ENCODE results near the gene TENM3. TPM values are rescaled to one million over a fixed set of nuclear protein-coding genes. Genes with fewer than 3 reads are reported as not detected.

Gene TENM3
- total and polyA plus RNA-seq, 10 of the 15 experiments (the other 5 are each of a cell fraction or from before 2014, with no cell fraction given): 0.01 to 1.7 (median 0.08) TPM; not detected in 2

DNA sequence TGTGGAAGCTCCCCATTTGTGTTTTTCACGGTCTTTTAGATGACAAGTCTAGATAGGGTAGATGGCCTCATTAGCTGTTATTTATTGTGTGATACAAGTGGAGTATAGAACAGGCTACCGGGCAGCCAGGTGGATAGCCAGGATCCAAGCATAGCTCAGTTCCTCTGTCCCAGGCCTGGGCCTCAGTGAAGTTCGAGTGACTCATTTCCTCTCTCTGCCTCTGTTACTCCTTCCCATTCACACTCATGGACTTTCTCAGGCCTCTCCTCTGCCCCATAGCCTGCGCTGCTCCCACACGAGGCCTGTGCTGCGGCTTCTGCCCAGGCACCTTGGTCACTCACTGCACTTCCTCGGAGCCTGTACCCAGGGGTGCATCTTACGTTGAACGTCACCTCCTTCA, 54.5 kb downstream of the TENM3 start:
- CTCF ChIA-PET: no interaction called here
- FAIRE-seq (no peak), ATAC-seq (no peak)

More for the DNA sequence above, 54.5 kb downstream of the TENM3 start:
- ChIA-PET POLR2A (no interaction called here), SMC1A (ENCODE audit: uncharacterized antibody, unreplicated experiment) (no interaction called here), RAD21 (ENCODE audit: unreplicated experiment) (no interaction called here)
- TF ChIP-seq RAD51 (IDR thresholded peaks at IDR 0.05): no peak
- no peak for TF ChIP-seq PAX5 (IDR thresholded peaks at IDR 0.05; ENCODE audit: borderline replicate concordance, low read depth, low read length)
- TF ChIP-seq IKZF1 (conservative IDR thresholded peaks at IDR 0.05): no peak
- TF ChIP-seq MEF2A (IDR thresholded peaks at IDR 0.05; ENCODE audit: insufficient read depth, low read depth, low read length): no peak
- no peak for TF ChIP-seq NFYA (IDR thresholded peaks at IDR 0.05; ENCODE audit: borderline replicate concordance, low read depth, low read length)
- no peak for TF ChIP-seq SUPT20H (IDR thresholded peaks at IDR 0.05; ENCODE audit: borderline replicate concordance, control insufficient read depth, low read depth, low read length)
- TF ChIP-seq, protein P1, sequence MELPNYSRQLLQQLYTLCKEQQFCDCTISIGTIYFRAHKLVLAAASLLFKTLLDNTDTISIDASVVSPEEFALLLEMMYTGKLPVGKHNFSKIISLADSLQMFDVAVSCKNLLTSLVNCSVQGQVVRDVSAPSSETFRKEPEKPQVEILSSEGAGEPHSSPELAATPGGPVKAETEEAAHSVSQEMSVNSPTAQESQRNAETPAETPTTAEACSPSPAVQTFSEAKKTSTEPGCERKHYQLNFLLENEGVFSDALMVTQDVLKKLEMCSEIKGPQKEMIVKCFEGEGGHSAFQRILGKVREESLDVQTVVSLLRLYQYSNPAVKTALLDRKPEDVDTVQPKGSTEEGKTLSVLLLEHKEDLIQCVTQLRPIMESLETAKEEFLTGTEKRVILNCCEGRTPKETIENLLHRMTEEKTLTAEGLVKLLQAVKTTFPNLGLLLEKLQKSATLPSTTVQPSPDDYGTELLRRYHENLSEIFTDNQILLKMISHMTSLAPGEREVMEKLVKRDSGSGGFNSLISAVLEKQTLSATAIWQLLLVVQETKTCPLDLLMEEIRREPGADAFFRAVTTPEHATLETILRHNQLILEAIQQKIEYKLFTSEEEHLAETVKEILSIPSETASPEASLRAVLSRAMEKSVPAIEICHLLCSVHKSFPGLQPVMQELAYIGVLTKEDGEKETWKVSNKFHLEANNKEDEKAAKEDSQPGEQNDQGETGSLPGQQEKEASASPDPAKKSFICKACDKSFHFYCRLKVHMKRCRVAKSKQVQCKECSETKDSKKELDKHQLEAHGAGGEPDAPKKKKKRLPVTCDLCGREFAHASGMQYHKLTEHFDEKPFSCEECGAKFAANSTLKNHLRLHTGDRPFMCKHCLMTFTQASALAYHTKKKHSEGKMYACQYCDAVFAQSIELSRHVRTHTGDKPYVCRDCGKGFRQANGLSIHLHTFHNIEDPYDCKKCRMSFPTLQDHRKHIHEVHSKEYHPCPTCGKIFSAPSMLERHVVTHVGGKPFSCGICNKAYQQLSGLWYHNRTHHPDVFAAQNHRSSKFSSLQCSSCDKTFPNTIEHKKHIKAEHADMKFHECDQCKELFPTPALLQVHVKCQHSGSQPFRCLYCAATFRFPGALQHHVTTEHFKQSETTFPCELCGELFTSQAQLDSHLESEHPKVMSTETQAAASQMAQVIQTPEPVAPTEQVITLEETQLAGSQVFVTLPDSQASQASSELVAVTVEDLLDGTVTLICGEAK (IDR thresholded peaks at IDR 0.05; ENCODE audit: borderline replicate concordance): no peak
- no peak for TF ChIP-seq CBX3 (IDR thresholded peaks at IDR 0.05; ENCODE audit: borderline replicate concordance, low read depth)
- BruUV-seq (replicated peaks): no TSS peak
- Histone ChIP-seq H3K27me3 (replicated peaks in 1 of 2; ENCODE audit: control insufficient read depth in 2 of 2, insufficient read depth in 2 of 2, low read length in 1 of 2) (no peaks in the 10 kb centered on the region), H2AFZ (ENCODE audit: control insufficient read depth, low read depth, low read length) (no peak overlapping the region), H4K20me1 (ENCODE audit: control insufficient read depth, insufficient read depth) (no peaks in the 10 kb centered on the region), H3K4me2 (ENCODE audit: control insufficient read depth, insufficient read depth) (no peak overlapping the region), H3K4me1 (ENCODE audit: control insufficient read depth, insufficient read depth, low read length) (no peaks in the 10 kb centered on the region), H3K9ac (ENCODE audit: control insufficient read depth, insufficient read depth, low read length) (no peak overlapping the region), H3K27ac (ENCODE audit: control insufficient read depth, insufficient read depth) (no peak overlapping the region), H3K4me3 (no peak overlapping the region), H3K9me3 (replicated peaks; ENCODE audit: control insufficient read depth, insufficient read depth, low read length) (no peaks in the 10 kb centered on the region), H3K79me2 (ENCODE audit: control insufficient read depth, insufficient read depth, low read length) (no peaks in the 10 kb centered on the region), H3K36me3 (ENCODE audit: control insufficient read depth in 2 of 2, insufficient read depth in 2 of 2, low read length in 1 of 2) (no peaks in the 10 kb centered on the region)
- DNase-seq (ENCODE audit: low read depth, low spot score): no peak
- intact Hi-C loops (cut with micrococcal nuclease; ENCODE audit: unreplicated experiment) (no loop called here), in situ Hi-C loops (cut with MboI) (no loop called here)
- WGBS (ENCODE audit: insufficient coverage, insufficient replicate concordance, low lambda C conversion rate, missing lambda C conversion rate): 12% methylated on average over 9 of the region's 9 CpGs

Measured in GM12878 (cell line).